H1 (cell line): ENCODE data around the gene SSMEM1. TPM values are rescaled to one million over a fixed set of nuclear protein-coding genes. Genes with fewer than 3 reads are reported as not detected.

Experiments
- CTCF ChIA-PET: fragments of 300-600 bp; sonication (Branson Sonifier 250); formaldehyde crosslinking; loops from one replicate; lab custom pipeline; 2021; ENCODE audit not compliant: partially characterized antibody; lab: Charles Lee
- POLR2A ChIA-PET: fragments of 300-600 bp; sonication (Branson Sonifier 250); formaldehyde crosslinking; loops from one replicate; lab custom pipeline; 2021; ENCODE audit warnings: inconsistent platforms; ENCODE audit not compliant: partially characterized antibody; lab: Charles Lee
- DNase-seq, 2 experiments: peaks; one replicate each; pipeline versions ENCODE4 v3.0.0 to v3.0.0-alpha.2; 2010 to 2022; ENCODE audit warnings: low spot score in 2 of 2, low read depth in 1 of 2, mixed read lengths in 1 of 2
- FAIRE-seq: peaks from 2 replicates; lab custom pipeline; 2011; peaks lifted over from hg19 to GRCh38; lab: Jason Lieb, UNC
- H2AFZ ChIP-seq: 2 replicates; pipeline ENCODE4 v1.8.1; 2012; ENCODE audit warnings: low read length, inconsistent platforms
- H2AK5ac ChIP-seq: 2 replicates; pipeline ENCODE4 v1.6.1; 2013; ENCODE audit warnings: low read depth, low read length
- H2BK120ac ChIP-seq: replicated peaks from 2 replicates; pipeline ENCODE3; 2013; ENCODE audit warnings: low read depth, low read length, inconsistent platforms
- H2BK12ac ChIP-seq: 2 replicates; pipeline ENCODE4 v1.6.1; 2013; ENCODE audit warnings: low read depth, low read length
- H2BK15ac ChIP-seq: 2 replicates; pipeline ENCODE4 v1.6.1; 2013; ENCODE audit warnings: low read length
- H2BK20ac ChIP-seq: 2 replicates; pipeline ENCODE4 v1.6.1; 2013; ENCODE audit warnings: low read length
- H2BK5ac ChIP-seq: 2 replicates; pipeline ENCODE4 v1.6.1; 2013; ENCODE audit warnings: low read depth, low read length
- H3K14ac ChIP-seq: 2 replicates; pipeline ENCODE4 v1.6.1; 2013; ENCODE audit warnings: inconsistent platforms; ENCODE audit not compliant: insufficient read length
- H3K18ac ChIP-seq: 2 replicates; pipeline ENCODE4 v1.6.1; 2013; ENCODE audit warnings: low read length; ENCODE audit errors: extremely low read depth
- H3K23ac ChIP-seq: 2 replicates; pipeline ENCODE4 v1.6.1; 2013; ENCODE audit warnings: inconsistent platforms; ENCODE audit not compliant: insufficient read length
- H3K23me2 ChIP-seq: 2 replicates; pipeline ENCODE4 v1.6.1; 2013; ENCODE audit warnings: low read depth, low read length
- H3K27ac ChIP-seq: 2 replicates; pipeline ENCODE4 v1.6.1; 2011; ENCODE audit warnings: low read depth, low read length, inconsistent platforms
- H3K27me3 ChIP-seq, 4 experiments: replicated peaks in 1 of 4; 1 replicate in 1 of 4; 2 replicates in 3 of 4; pipeline versions ENCODE4 v1.6.1 to v1.8.1; 2011 to 2013; ENCODE audit warnings: low read length in 3 of 4, mild to moderate bottlenecking in 3 of 4, inconsistent platforms in 2 of 4, mixed read lengths in 2 of 4, moderate library complexity in 1 of 4; ENCODE audit not compliant: control insufficient read depth in 3 of 4, insufficient read depth in 3 of 4; ENCODE audit errors: extremely low read depth in 1 of 4
- H3K36me3 ChIP-seq, 4 experiments: 2 replicates each; pipeline versions ENCODE4 v1.6.1 to v1.8.1; 2011 to 2013; ENCODE audit warnings: mild to moderate bottlenecking in 4 of 4, low read length in 3 of 4, moderate library complexity in 2 of 4, control low read depth in 1 of 4, inconsistent platforms in 1 of 4; ENCODE audit not compliant: insufficient read depth in 4 of 4, control insufficient read depth in 2 of 4
- H3K4ac ChIP-seq: replicated peaks from 2 replicates; pipeline ENCODE3; 2013; ENCODE audit warnings: low read length, low read depth, mixed read lengths, inconsistent platforms; ENCODE audit not compliant: insufficient read length
- H3K4me1 ChIP-seq, 4 experiments: replicated peaks in 1 of 4; 1 replicate in 1 of 4; 2 replicates in 3 of 4; pipeline versions ENCODE4 v1.6.1 to v1.8.1; 2011 to 2013; ENCODE audit warnings: low read length in 3 of 4, inconsistent platforms in 2 of 4, mixed read lengths in 1 of 4; ENCODE audit not compliant: insufficient read depth in 4 of 4, control insufficient read depth in 3 of 4
- H3K4me2 ChIP-seq, 2 experiments: 2 replicates each; pipeline versions ENCODE4 v1.6.1 to v1.8.1; 2011 to 2013; ENCODE audit warnings: low read depth in 2 of 2, low read length in 2 of 2, control low read depth in 1 of 2, inconsistent platforms in 1 of 2, mild to moderate bottlenecking in 1 of 2; ENCODE audit not compliant: insufficient read depth in 1 of 2
- H3K4me3 ChIP-seq, 4 experiments: fragments of 200-600, 300-600 bp in 1 of 4; sonication (generic), shearing (Covaris generic), sonication (Bioruptor Twin) in 1 of 4; 2 replicates each; pipeline versions ENCODE4 v1.5.1 to v1.8.1; 2011 to 2016; ENCODE audit warnings: low read length in 4 of 4, low read depth in 3 of 4, control low read depth in 2 of 4, inconsistent platforms in 2 of 4, mild to moderate bottlenecking in 2 of 4, mixed read lengths in 1 of 4, moderate library complexity in 1 of 4; ENCODE audit not compliant: insufficient read depth in 2 of 4; ENCODE audit errors: extremely low read depth in 1 of 4
- H3K56ac ChIP-seq: replicated peaks from 2 replicates; pipeline ENCODE3; 2013; ENCODE audit warnings: low read depth, mild to moderate bottlenecking, mixed read lengths, low read length, inconsistent platforms; ENCODE audit not compliant: insufficient read length
- H3K79me1 ChIP-seq: 2 replicates; pipeline ENCODE4 v1.6.1; 2013; ENCODE audit warnings: low read depth, low read length, control low read depth
- H3K79me2 ChIP-seq, 2 experiments: 2 replicates each; pipeline versions ENCODE4 v1.6.1 to v1.8.1; 2012 to 2013; ENCODE audit warnings: low read length in 2 of 2, mild to moderate bottlenecking in 2 of 2, inconsistent platforms in 1 of 2; ENCODE audit not compliant: insufficient read depth in 2 of 2, control insufficient read depth in 1 of 2
- H3K9ac ChIP-seq, 4 experiments: replicated peaks in 1 of 4; 1 replicate in 1 of 4; 2 replicates in 3 of 4; pipeline versions ENCODE4 v1.6.1 to v1.8.1; 2011 to 2013; ENCODE audit warnings: low read depth in 3 of 4, low read length in 3 of 4, control low read depth in 2 of 4, mild to moderate bottlenecking in 2 of 4, moderate library complexity in 2 of 4, inconsistent platforms in 1 of 4; ENCODE audit errors: extremely low read depth in 1 of 4
- H3K9me3 ChIP-seq, 2 experiments: 2 replicates each; pipeline versions ENCODE4 v1.6.1 to v1.8.1; 2012 to 2013; ENCODE audit warnings: mild to moderate bottlenecking in 2 of 2, moderate library complexity in 2 of 2, control low read depth in 1 of 2, inconsistent platforms in 1 of 2, low read depth in 1 of 2, low read length in 1 of 2, mixed read lengths in 1 of 2; ENCODE audit not compliant: insufficient read depth in 2 of 2
- H4K20me1 ChIP-seq, 2 experiments: replicated peaks in 1 of 2; 2 replicates each; pipeline versions ENCODE3 to v1.8.1; 2011 to 2013; ENCODE audit warnings: inconsistent platforms in 2 of 2, low read length in 2 of 2, mild to moderate bottlenecking in 1 of 2; ENCODE audit not compliant: insufficient read depth in 2 of 2, control insufficient read depth in 1 of 2
- H4K5ac ChIP-seq: 2 replicates; pipeline ENCODE4 v1.6.1; 2013; ENCODE audit warnings: low read length, low read depth, mixed read lengths, inconsistent platforms; ENCODE audit not compliant: insufficient read length
- H4K8ac ChIP-seq: 2 replicates; pipeline ENCODE4 v1.8.0; 2013; ENCODE audit warnings: mild to moderate bottlenecking, moderate library complexity, low read length, inconsistent platforms; ENCODE audit not compliant: insufficient read depth; ENCODE audit errors: extremely low read depth
- H4K91ac ChIP-seq: replicated peaks from 2 replicates; pipeline ENCODE3; 2013; ENCODE audit warnings: low read length, mixed read lengths, inconsistent platforms; ENCODE audit not compliant: insufficient read length
- BACH1 ChIP-seq: IDR thresholded peaks from 2 replicates; pipeline ENCODE4 v1.6.1; 2012; ENCODE audit warnings: low read length, improper control_type of control experiment
- CHD2 ChIP-seq: IDR thresholded peaks from 2 replicates; pipeline ENCODE4 v1.6.1; 2012; ENCODE audit warnings: low read length, improper control_type of control experiment
- FOSL1 ChIP-seq: IDR thresholded peaks from 2 replicates; pipeline ENCODE4 v1.6.1; 2011; ENCODE audit warnings: mild to moderate bottlenecking, low read depth, low read length, moderate library complexity; ENCODE audit not compliant: insufficient read depth
- MAFK ChIP-seq: IDR thresholded peaks from 2 replicates; pipeline ENCODE4 v1.6.1; 2012; ENCODE audit warnings: low read depth, mild to moderate bottlenecking, improper control_type of control experiment, low read length
- NANOG ChIP-seq: IDR thresholded peaks from 2 replicates; pipeline ENCODE4 v1.6.1; 2011; ENCODE audit warnings: low read length, low read depth, mild to moderate bottlenecking, inconsistent platforms; ENCODE audit not compliant: insufficient read depth, poor library complexity, severe bottlenecking
- POLR2A ChIP-seq, 2 experiments: IDR thresholded peaks; 1 replicate in 1 of 2; 2 replicates in 1 of 2; pipeline ENCODE4 v1.6.1; 2011; ENCODE audit warnings: low read depth in 2 of 2, low read length in 2 of 2, mild to moderate bottlenecking in 2 of 2; ENCODE audit errors: control extremely low read depth in 1 of 2
- RFX5 ChIP-seq: IDR thresholded peaks from 2 replicates; pipeline ENCODE4 v1.6.1; 2011; ENCODE audit warnings: low read depth, low read length, improper control_type of control experiment, borderline replicate concordance
- SP1 ChIP-seq: IDR thresholded peaks from 2 replicates; pipeline ENCODE4 v1.6.1; 2011; ENCODE audit warnings: low read depth, low read length
- SRF ChIP-seq: IDR thresholded peaks from 2 replicates; pipeline ENCODE4 v1.6.1; 2011; ENCODE audit warnings: mild to moderate bottlenecking, low read depth, low read length, moderate library complexity
- YY1 ChIP-seq: IDR thresholded peaks from 2 replicates; pipeline ENCODE4 v1.6.1; 2011; ENCODE audit warnings: low read depth, mild to moderate bottlenecking, low read length
- WGBS, 2 experiments: shearing (Covaris generic) in 1 of 2; methylation state at CpG; one replicate each; pipeline versions ENCODE4 v1.1.6 to v1.1.7; 2013 to 2015; ENCODE audit warnings: low lambda C conversion rate in 2 of 2, mixed read lengths in 2 of 2, inconsistent platforms in 1 of 2, low coverage in 1 of 2, missing lambda C conversion rate in 1 of 2; ENCODE audit not compliant: insufficient replicate concordance in 2 of 2, insufficient coverage in 1 of 2, insufficient read length in 1 of 2; ENCODE audit errors: extremely low coverage in 1 of 2, missing lambda C conversion rate in 1 of 2; 5-methylcytosine and 5-hydroxymethylcytosine counted together
- polyA plus RNA-seq, 7 experiments: library from polyadenylated mRNA; depleted of rRNA in 3 of 7; stranded (reverse) in 5 of 7; unstranded in 2 of 7; fragments of >200 nt in 5 of 7; fragments of 200-250 nt in 2 of 7; gene quantifications; 1 replicate in 5 of 7; 2 replicates in 1 of 7; 4 replicates in 1 of 7; pipeline versions ENCODE4 v1.2.1 to v1.2.3, GENCODE V29; 2011 to 2013; ENCODE audit warnings: missing spikeins in 2 of 7, mixed read lengths in 2 of 7
- total RNA-seq: library from RNA; stranded (reverse); fragmentation: NEBNext Ultra II Directional; extraction: Animal tissue kit (Norgen Biotek cat#: 25700); gene quantifications from 2 replicates; pipeline ENCODE4 v1.2.1, GENCODE V29; 2021

The SSMEM1 gene
- total and polyA plus RNA-seq, 2 of the 8 experiments (the other 6 are each of a cell fraction or from before 2014, with no cell fraction given): not detected

DNA sequence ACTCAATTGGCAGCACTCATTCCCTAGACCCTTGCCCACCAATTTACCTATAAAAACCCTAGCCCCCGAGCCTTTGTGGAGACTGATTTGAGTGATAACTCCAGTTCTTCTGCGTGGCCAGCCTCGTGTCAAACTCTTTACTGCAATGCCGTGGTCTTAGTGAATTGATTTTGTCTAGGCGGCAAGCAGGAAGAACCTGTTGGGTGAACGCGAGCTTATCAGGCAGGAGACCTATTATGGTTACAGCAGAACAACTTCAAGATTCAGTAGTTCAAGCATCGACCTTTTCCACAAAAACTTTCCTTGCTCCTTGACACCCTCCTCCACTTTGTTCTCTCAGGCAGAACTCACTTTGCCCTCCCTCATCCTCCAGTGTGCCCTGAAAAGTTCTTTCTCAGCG is 12.2 kb downstream of the SSMEM1 start:
- 85% methylated on average over 9 of the region's 9 CpGs; no CpG with 5 or more reads in 1 of the 2 experiments for WGBS, 2 experiments

More for the DNA sequence above, 12.2 kb downstream of the SSMEM1 start:
- Histone ChIP-seq H3K23me2 (no peaks in the 10 kb centered on the region), H2BK20ac (no peak overlapping the region), H3K18ac (no peak overlapping the region), H2BK120ac (no peak overlapping the region), H3K27ac (no peak overlapping the region), H2BK5ac (no peak overlapping the region), H3K4me3 (no peak overlapping the region), H3K14ac (no peak overlapping the region), H3K56ac (no peak overlapping the region), H4K20me1 (no peaks in the 10 kb centered on the region), H3K4me1 (no peaks in the 10 kb centered on the region), H3K4me2 (no peak overlapping the region), H3K36me3 (no peaks in the 10 kb centered on the region), H3K79me2 (no peaks in the 10 kb centered on the region), H3K9me3 (no peaks in the 10 kb centered on the region), H4K5ac (no peak overlapping the region), H2AK5ac (no peak overlapping the region), H4K91ac (no peak overlapping the region), H3K27me3 (no peaks in the 10 kb centered on the region), H2BK12ac (no peak overlapping the region), H4K8ac (no peak overlapping the region), H3K9ac (no peak overlapping the region), H2BK15ac (no peak overlapping the region), H3K79me1 (no peaks in the 10 kb centered on the region), H2AFZ (peak overlapping the region; percentile 70; the same call in 1 of the 2 replicates), H3K23ac (no peak overlapping the region), H3K4ac (no peak overlapping the region)
- ChIA-PET POLR2A (no interaction called here), CTCF (interaction anchor here (1.7 kb wide), 1 partner anchor 14 kb away, joined by 3 read pairs; the partner anchor contains the start of gene TMEM209)
- FAIRE-seq (no peak), DNase-seq (no peak)
- TF ChIP-seq RFX5 (no peak), NANOG (no peak), YY1 (no peak), SP1 (no peak), BACH1 (no peak), FOSL1 (no peak), MAFK (no peak), CHD2 (no peak), SRF (no peak), POLR2A (IDR thresholded peaks at IDR 0.05; ENCODE audit: control extremely low read depth in 1 of 2, low read depth in 2 of 2, low read length in 2 of 2) (no peak)
